Measurements from ENCODE around the gene APOO. TPM values are rescaled to one million over a fixed set of nuclear protein-coding genes. Genes with fewer than 3 reads are reported as not detected.

APOO gene
- total and polyA plus RNA-seq, 11 donors = 41.0 to 113 (median 92.2) TPM

- TF ChIP-seq POLR2A (IDR thresholded peaks at IDR 0.05) (no peak), CTCF (IDR thresholded peaks at IDR 0.05) (no peak)
- peaks cover 0 to 2% (median 0%) of the 10 kb centered on the region in 9 donors for H3K27me3 ChIP-seq
- no peaks in the 10 kb centered on the region for H3K4me1 ChIP-seq
- DNase-seq (no peak), ATAC-seq (no peak)
- intact Hi-C loops (cut with DNase I) = no loop called here
- no peak overlapping the region for H3K27ac ChIP-seq
- 69 to 85% (median 81%) methylated on average over 6 of the region's 6 CpGs for WGBS, 4 donors
- H3K36me3 ChIP-seq = no peaks in the 10 kb centered on the region
- H3K9me3 ChIP-seq = no peaks in the 10 kb centered on the region
- H3K4me3 ChIP-seq = no peak overlapping the region
Measured at GRCh38 chrX:23822841-23823240, 84.9 kb downstream of the APOO start.

GRCh38 chrX:23822397-23822796 is 85.3 kb downstream of the APOO start:
- no peaks in the 10 kb centered on the region for H3K9me3 ChIP-seq
- TF ChIP-seq POLR2A (IDR thresholded peaks at IDR 0.05) (no peak), CTCF (IDR thresholded peaks at IDR 0.05) (no peak)
- peaks cover 0 to 2% (median 0%) of the 10 kb centered on the region in 9 donors for H3K27me3 ChIP-seq
- H3K36me3 ChIP-seq = no peaks in the 10 kb centered on the region
- no peaks in the 10 kb centered on the region for H3K4me1 ChIP-seq
- no peak overlapping the region for H3K4me3 ChIP-seq
- no peak for ATAC-seq
- intact Hi-C loops (cut with DNase I) = no loop called here
- no peak overlapping the region for H3K27ac ChIP-seq
- 67 to 72% (median 70%) methylated on average over 3 of the region's 3 CpGs for WGBS, 4 donors
- DNase-seq = no peak

GRCh38 chrX:23821847-23822246 is 85.9 kb downstream of the APOO start:
- Histone ChIP-seq H3K27me3 (peaks cover 0 to 2% (median 0%) of the 10 kb centered on the region in 9 donors), H3K4me3 (no peak overlapping the region), H3K4me1 (no peaks in the 10 kb centered on the region), H3K27ac (no peak overlapping the region), H3K9me3 (no peaks in the 10 kb centered on the region), H3K36me3 (no peaks in the 10 kb centered on the region)
- ATAC-seq (no peak), DNase-seq (no peak)
- TF ChIP-seq CTCF (IDR thresholded peaks at IDR 0.05) = no peak
- no peak for TF ChIP-seq POLR2A (IDR thresholded peaks at IDR 0.05)
- intact Hi-C loops (cut with DNase I) = no loop called here
- 70 to 93% (median 89%) methylated on average over 2 of the region's 2 CpGs for WGBS, 4 donors

GRCh38 chrX:23820235-23820782 is 87.4 kb downstream of the APOO start:
- H3K27me3 ChIP-seq = peaks cover 0 to 2% (median 0%) of the 10 kb centered on the region in 9 donors

More at GRCh38 chrX:23820235-23820782, 87.4 kb downstream of the APOO start:
- no peak overlapping the region for H3K4me3 ChIP-seq
- no peak overlapping the region for H3K27ac ChIP-seq
- DNase-seq (no peak), ATAC-seq (no peak)
- 85 to 91% (median 90%) methylated on average over 6 of the region's 6 CpGs for WGBS, 4 donors
- no peaks in the 10 kb centered on the region for H3K4me1 ChIP-seq
- intact Hi-C loops (cut with DNase I) = no loop called here
- no peaks in the 10 kb centered on the region for H3K9me3 ChIP-seq
- no peaks in the 10 kb centered on the region for H3K36me3 ChIP-seq
- TF ChIP-seq CTCF (IDR thresholded peaks at IDR 0.05) (no peak), POLR2A (IDR thresholded peaks at IDR 0.05) (no peak)
